Bone marrow (tissue), 2 donors: ENCODE data around the gene CHD1L.
"Not testable (repeated sequence)": the region's sequence is repeated elsewhere in the genome, so short reads cannot be mapped to it uniquely, and the experiment has no call there.

Source experiments
- DNase-seq, 2 donors: peaks; one replicate each; lab custom pipeline; 2025; lab: John Stamatoyannopoulos, UW

The CHD1L gene

GRCh38 chr1:147267711-147268110, 25.2 kb downstream of the CHD1L start:
- DNase-seq, result no peak

- DNase-seq, result no peak
Measured at GRCh38 chr1:147270721-147271120, 28.2 kb downstream of the CHD1L start.

DNA sequence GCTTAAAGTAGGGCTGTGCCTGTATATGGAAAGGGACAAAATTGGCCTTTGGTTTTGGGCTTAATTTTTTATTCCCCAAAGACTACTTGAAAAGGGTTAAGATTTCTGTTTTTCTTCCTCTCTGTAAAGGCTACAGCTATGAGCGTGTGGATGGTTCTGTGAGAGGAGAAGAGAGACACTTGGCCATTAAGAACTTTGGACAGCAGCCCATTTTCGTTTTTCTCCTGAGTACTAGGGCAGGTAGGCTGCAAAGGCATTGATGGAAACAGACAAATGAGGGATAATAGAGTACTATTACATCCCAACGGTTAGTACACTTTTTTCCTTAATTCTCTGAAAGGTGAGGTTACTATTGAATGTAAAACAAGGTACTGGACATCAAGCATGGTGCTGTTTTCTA, 29.6 kb downstream of the CHD1L start:
- no peak for DNase-seq

DNA sequence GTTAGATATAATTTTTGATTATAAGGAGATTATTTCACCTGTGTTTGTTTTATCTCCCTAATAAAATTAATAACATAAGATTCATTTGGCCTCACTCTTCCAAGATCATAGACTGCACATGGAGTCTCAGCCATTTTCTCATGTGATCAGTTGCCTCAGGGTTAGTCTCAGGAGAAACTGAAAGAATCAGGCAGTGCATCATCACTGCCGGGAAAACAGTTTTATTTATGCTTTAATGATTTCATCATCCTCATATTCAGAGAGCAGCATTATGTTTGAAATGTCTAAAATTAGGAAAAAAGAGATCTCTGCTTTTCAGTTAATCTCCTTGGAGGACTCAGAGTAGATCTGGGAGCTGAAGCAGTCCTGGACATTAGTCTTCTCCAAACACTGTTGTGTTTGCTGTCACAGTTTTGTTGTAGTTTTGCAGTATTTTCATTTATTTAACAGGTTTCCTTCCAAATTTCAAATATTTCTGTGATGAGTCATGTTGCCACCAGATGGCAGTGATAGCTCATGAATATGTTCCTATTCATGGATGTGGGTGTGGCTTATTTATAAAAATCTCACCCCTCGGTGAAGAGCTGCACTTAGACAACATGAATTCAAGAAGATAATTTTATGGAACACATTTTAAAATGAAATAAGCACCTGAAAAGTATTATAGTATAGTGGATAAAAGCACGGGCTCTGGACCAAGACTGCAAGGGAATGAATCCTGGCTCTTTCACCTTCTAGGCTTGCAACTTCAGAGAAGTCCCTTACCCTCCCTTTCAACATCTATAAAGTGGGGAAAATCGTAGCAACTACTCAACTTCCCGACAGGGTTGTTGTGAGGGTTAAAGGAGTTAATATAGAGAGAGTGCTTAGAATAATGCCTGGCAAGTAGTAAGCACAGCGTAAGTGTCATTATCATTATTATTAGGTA, 31.2 kb downstream of the CHD1L start:
- DNase-seq, result peak in 1 of 2 donors; percentile 37

- DNase-seq, result no peak
Measured at GRCh38 chr1:147281950-147282349, 39.5 kb downstream of the CHD1L start.

DNA sequence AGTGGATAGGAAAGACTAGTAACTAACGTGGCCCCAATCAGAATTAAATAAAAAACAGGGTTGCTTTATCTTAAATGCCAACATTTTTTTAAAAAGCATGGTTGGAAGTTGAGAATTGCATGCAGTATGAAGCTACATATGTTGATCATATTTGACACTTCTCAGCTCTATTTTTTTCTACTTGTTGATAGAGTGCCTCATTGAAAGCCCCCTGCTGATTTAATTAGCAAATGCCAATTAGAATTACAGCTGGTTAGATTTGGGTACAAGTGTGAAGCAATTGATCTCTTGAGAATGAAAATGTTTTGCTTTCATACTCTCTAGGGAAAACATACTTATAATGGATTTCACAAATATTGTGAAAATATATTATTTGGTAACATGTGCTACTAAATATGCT, 40.5 kb downstream of the CHD1L start:
- DNase-seq, result no peak

DNA sequence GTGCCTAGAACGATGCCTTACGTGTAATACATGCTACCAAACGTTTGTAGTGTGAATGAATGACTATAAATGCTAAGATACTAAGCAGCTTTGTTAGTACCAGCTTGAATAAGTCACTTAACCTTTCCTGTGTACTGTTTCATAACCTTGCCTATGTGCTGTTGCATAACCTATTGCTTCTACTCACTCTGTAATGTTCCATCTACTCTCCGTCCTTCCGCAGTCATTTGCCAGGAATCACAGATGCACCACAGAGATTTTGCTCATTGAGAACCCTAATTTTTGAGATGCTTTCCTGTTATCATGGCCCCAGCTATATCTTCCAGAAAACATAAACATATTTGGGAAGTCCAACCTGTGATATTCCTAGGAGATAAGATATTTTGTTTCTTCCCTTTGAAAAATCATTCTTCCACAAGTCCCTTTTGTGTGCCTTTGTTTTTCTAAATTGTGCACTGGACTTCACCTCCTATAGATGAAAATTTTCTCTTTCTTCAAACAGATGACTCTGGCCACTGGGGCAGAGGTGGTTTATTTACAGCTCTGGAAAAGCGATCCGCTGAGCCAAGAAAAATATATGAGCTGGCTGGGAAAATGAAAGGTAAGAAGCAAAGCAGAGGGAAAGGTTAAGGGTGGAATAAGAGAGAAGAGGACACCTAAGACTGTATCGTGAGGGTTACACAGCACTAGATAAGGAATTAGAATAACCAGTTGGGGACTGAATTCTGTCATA, 44.8 kb downstream of the CHD1L start:
- no peak for DNase-seq

DNA sequence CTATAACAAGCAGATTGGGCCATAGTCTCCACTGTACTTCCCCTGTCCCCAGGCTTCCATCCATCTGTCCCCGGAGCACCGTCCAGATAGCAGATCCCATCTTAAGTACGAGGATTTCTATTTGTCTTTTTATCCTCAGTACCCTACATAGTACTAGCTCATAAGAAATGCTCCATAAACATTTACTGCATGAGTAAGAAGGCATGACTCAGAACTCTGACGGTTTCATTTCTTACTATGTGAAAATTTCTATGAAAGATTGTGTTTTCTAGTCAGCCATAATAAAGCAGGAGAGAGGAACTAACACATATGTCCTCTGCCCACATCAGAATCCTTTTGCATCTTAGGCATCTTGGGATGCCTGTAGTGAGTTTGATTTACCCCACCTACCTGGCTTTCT, 49.5 kb downstream of the CHD1L start:
- peak in 1 of 2 donors; percentile 31 for DNase-seq

- DNase-seq, result peak in 1 of 2 donors; percentile 86
Measured at GRCh38 chr1:147292631-147293251, 50.3 kb downstream of the CHD1L start.

DNA sequence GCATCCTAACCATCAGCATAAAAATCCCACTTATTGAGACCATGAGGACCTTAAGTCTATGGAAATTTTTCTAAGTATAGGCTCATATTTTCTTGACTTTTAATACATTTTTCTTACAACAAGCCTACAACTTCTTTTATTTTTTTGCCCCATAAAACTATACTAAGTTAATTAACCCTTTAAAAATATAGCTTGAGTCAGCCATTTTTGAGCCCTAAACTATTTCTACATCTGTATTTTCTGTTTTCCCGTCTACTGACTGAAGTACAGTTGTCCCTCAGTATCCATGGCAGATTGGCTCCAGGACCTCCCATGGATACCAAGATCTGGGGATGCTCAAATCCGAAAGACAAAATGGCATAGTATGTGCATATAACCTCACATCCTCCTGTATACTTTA, 55.0 kb downstream of the CHD1L start:
- DNase-seq, result no peak

DNA sequence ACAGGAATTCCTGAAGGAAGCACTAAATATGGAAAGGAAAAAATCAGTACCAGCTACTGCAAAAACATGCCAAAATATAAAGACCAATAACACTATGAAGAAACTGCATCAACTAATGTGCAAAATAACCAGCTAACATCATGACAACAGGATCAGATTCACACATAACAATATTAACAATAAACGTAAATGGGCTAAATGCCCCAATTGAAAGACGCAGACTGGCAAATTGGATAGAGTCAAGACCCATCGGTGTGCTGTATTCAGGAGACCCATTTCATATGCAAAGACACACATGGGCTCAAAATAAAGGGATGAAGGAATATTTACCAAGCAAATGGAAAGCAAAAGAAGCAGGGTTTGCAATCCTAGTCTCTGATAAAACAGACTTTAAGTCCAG, 63.3 kb downstream of the CHD1L start:
- not testable (repeated sequence) for DNase-seq

- no peak for DNase-seq
Measured at GRCh38 chr1:147316968-147317367, 74.5 kb downstream of the CHD1L start.

DNA sequence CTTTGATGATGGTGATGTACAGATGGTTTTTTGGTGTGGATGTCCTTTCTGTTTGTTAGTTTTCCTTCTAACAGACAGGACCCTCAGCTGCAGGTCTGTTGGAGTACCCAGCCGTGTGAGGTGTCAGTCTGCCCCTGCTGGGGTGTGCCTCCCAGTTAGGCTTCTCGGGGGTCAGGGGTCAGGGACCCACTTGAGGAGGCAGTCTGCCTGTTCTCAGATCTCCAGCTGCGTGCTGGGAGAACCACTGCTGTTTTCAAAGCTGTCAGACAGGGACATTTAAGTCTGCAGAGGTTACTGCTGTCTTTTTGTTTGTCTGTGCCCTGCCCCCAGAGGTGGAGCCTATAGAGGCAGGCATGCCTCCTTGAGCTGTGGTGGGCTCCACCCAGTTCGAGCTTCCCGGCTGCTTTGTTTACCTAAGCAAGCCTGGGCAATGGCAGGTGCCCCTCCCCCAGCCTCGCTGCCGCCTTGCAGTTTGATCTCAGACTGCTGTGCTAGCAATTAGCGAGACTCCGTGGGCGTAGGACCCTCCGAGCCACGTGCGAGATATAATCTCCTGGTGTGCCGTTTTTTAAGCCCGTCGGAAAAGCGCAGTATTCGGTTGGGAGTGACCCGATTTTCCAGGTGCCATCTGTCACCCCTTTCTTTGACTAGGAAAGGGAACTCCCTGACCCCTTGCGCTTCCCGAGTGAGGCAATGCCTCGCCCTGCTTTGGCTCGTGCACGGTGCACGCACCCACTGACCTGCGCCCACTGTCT, 84.6 kb downstream of the CHD1L start:
- not testable (repeated sequence) for DNase-seq

GRCh38 chr1:147334292-147334691, 91.8 kb downstream of the CHD1L start:
- DNase-seq, result no peak

- DNase-seq, result no peak
Measured at GRCh38 chr1:147336291-147336690, 93.8 kb downstream of the CHD1L start.

DNA sequence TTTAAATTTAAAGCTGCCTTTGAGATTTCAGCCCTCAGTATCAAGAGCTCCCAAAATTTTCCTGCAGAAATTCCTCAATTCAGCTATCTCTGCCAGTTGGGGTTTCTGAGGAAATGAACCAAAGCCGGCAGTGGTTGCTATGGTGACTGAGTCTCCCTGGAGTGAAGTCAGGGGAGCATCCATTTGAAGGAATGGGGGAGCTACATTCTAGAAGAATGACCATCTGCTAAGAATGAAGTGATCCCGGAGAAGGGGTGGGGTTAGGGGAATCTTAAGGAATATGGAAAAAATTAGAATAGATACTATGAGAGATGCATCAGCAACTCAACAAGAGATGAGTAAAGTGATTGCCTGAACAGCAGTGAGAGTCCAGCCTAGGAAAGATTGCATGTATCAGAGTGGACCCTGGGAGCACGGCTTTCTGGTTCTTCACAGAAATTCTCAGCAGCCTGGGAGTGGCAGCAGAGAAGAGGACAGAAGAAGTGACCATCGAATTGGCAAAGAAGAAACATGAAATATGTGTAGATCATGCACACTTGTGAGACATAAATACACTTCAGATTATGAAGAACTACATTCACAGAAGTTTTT, 94.7 kb downstream of the CHD1L start:
- DNase-seq, result no peak

- no peak for DNase-seq
Measured at GRCh38 chr1:147338571-147338970, 96.1 kb downstream of the CHD1L start.

DNA sequence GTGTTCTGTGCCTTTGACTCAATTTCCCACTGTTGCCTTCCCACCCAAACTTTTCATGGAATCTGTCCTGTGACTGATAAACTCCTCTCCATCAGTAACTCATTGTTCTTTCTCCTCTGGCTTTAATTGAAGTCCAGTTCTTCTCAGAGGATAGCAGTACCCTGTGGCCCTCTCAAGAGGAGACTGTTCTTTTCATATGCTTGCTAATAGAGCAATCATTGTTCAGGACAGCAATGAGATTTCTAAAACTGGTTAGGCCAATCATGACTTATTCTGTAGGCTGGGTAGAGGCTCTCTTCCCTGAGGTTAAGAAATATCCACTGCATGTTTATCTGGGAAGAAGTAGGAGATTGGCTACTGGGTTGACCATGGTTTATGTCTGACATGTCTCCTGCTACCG, 98.8 kb downstream of the CHD1L start:
- DNase-seq, result no peak
